B cell (primary cell): ENCODE data around the gene RBM23. TPM values are rescaled to one million over a fixed set of nuclear protein-coding genes. Genes with fewer than 3 reads are reported as not detected.

Experiments
- ATAC-seq: fragments of 200-7000 bp; cut with Tn5 transposase; one replicate; pipeline ENCODE4 v1.10.0; 2021; ENCODE audit warnings: low read depth, mild to moderate bottlenecking, moderate number of reproducible peaks, moderate library complexity
- CTCF ChIA-PET: fragments of 350-600 bp; sonication (Branson Sonifier 250); formaldehyde crosslinking; loops from one replicate; lab custom pipeline; 2021; ENCODE audit warnings: antibody characterized with exemption, inconsistent platforms; lab: Charles Lee
- POLR2A ChIA-PET: fragments of 350-600 bp; sonication (Branson Sonifier 250); formaldehyde crosslinking; loops from one replicate; lab custom pipeline; 2021; ENCODE audit warnings: antibody characterized with exemption; lab: Charles Lee
- DNase-seq: peaks from one replicate; pipeline ENCODE4 v3.0.0; 2013
- H2AFZ ChIP-seq: 2 replicates; pipeline ENCODE4 v1.6.1; 2012; ENCODE audit warnings: mild to moderate bottlenecking, low read depth, low read length; ENCODE audit not compliant: insufficient read depth, poor library complexity, severe bottlenecking
- H3K27ac ChIP-seq, 2 donors: 1 replicate in 1 of 2; 2 replicates in 1 of 2; pipeline ENCODE4 v1.5.1; 2012 to 2013; ENCODE audit warnings: low read length in 2 of 2, mild to moderate bottlenecking in 2 of 2, moderate library complexity in 1 of 2
- H3K27me3 ChIP-seq, 4 experiments: fragments of 200-600 bp in 1 of 4; sonication (generic) in 1 of 4; replicated peaks in 1 of 4; 1 replicate in 2 of 4; 2 replicates in 2 of 4; pipeline versions ENCODE4 v1.6.1 to v1.7.0; 2013 to 2016; ENCODE audit warnings: low read length in 3 of 4, mild to moderate bottlenecking in 2 of 4, mixed read lengths in 1 of 4, moderate library complexity in 1 of 4; ENCODE audit not compliant: insufficient read depth in 4 of 4, control insufficient read depth in 3 of 4; ENCODE audit errors: control extremely low read depth in 1 of 4
- H3K36me3 ChIP-seq, 2 experiments: replicated peaks in 1 of 2; 1 replicate in 1 of 2; 2 replicates in 1 of 2; pipeline versions ENCODE4 v1.6.1 to v1.7.1; 2013; ENCODE audit warnings: low read length in 1 of 2; ENCODE audit not compliant: insufficient read depth in 2 of 2, control insufficient read depth in 1 of 2; ENCODE audit errors: control extremely low read depth in 1 of 2, extremely low read depth in 1 of 2
- H3K4me1 ChIP-seq, 2 donors: fragments of 200-600 bp in 1 of 2; sonication (generic) in 1 of 2; 1 replicate in 1 of 2; 2 replicates in 1 of 2; pipeline versions ENCODE4 v1.5.1 to v1.6.1; 2013 to 2017; ENCODE audit warnings: low read length in 2 of 2; ENCODE audit not compliant: control insufficient read depth in 2 of 2, insufficient read depth in 2 of 2
- H3K4me2 ChIP-seq: replicated peaks from 2 replicates; pipeline ENCODE3; 2012; ENCODE audit warnings: mild to moderate bottlenecking, low read depth, low read length; ENCODE audit not compliant: poor library complexity, severe bottlenecking
- H3K4me3 ChIP-seq, 5 experiments: fragments of 200-600 bp in 1 of 5; sonication (generic) in 1 of 5; 1 replicate in 3 of 5; 2 replicates in 2 of 5; pipeline versions ENCODE4 v1.5.1 to v1.7.0; 2011 to 2016; ENCODE audit warnings: low read length in 4 of 5, mild to moderate bottlenecking in 4 of 5, low read depth in 2 of 5, control low read depth in 1 of 5, moderate library complexity in 1 of 5; ENCODE audit not compliant: insufficient read depth in 1 of 5; ENCODE audit errors: control extremely low read depth in 1 of 5, extremely low read depth in 1 of 5
- H3K79me2 ChIP-seq: fragments of 200-600 bp; sonication (generic); one replicate; pipeline ENCODE4 v1.6.0; 2016; ENCODE audit warnings: low read length; ENCODE audit not compliant: control insufficient read depth, insufficient read depth
- H3K9ac ChIP-seq: fragments of 200-600 bp; sonication (generic); 2 replicates; pipeline ENCODE4 v1.6.1; 2017; ENCODE audit warnings: mild to moderate bottlenecking, low read length, moderate library complexity
- H3K9me3 ChIP-seq, 3 donors: one replicate each; pipeline versions ENCODE4 v1.6.1 to v1.7.1; 2013; ENCODE audit warnings: low read length in 2 of 3; ENCODE audit not compliant: control insufficient read depth in 2 of 3, insufficient read depth in 1 of 3; ENCODE audit errors: control extremely low read depth in 1 of 3
- H4K20me1 ChIP-seq: 2 replicates; pipeline ENCODE4 v1.6.0; 2012; ENCODE audit warnings: mild to moderate bottlenecking, low read length; ENCODE audit not compliant: insufficient read depth, control insufficient read depth, poor library complexity, severe bottlenecking
- H3K27ac Mint-ChIP-seq: one replicate; pipeline ENCODE4 v1.8.0; 2021; ENCODE audit warnings: mixed read lengths
- H3K27me3 Mint-ChIP-seq: one replicate; pipeline ENCODE4 v1.8.0; 2021; ENCODE audit warnings: mixed read lengths
- H3K4me1 Mint-ChIP-seq: one replicate; pipeline ENCODE4 v1.8.0; 2021; ENCODE audit warnings: mixed read lengths
- H3K4me3 Mint-ChIP-seq: one replicate; pipeline ENCODE4 v1.8.0; 2021; ENCODE audit warnings: mixed read lengths
- H3K9me3 Mint-ChIP-seq: one replicate; pipeline ENCODE4 v1.8.0; 2022; ENCODE audit warnings: mixed read lengths; ENCODE audit not compliant: insufficient read depth
- CTCF ChIP-seq: fragments of 200-600 bp; IDR thresholded peaks from one replicate; pipeline ENCODE4 v1.8.0; 2022; ENCODE audit warnings: antibody characterized with exemption, mild to moderate bottlenecking
- EZH2 ChIP-seq: IDR thresholded peaks from 2 replicates; pipeline ENCODE4 v1.6.1; 2012; ENCODE audit warnings: borderline replicate concordance, low read depth, mild to moderate bottlenecking, moderate library complexity, low read length; ENCODE audit not compliant: insufficient read depth, poor library complexity, severe bottlenecking
- WGBS: methylation state at CpG from one replicate; pipeline ENCODE4 v1.1.5; 2013; ENCODE audit warnings: missing lambda C conversion rate; ENCODE audit not compliant: insufficient coverage; 5-methylcytosine and 5-hydroxymethylcytosine counted together
- intact Hi-C: fragments of 100-400 bp; cut with micrococcal nuclease; formaldehyde crosslinking; loops from one replicate; pipeline ENCODE4 v1.10.0; 2022
- polyA plus RNA-seq: library from polyadenylated mRNA; depleted of rRNA; stranded (reverse); fragments of >200 nt; gene quantifications from 2 replicates; pipeline ENCODE4 v1.2.3, GENCODE V29; 2012
- total RNA-seq, 2 donors: library from RNA; stranded (reverse); fragments of 120-200 nt in 1 of 2; gene quantifications; 1 replicate in 1 of 2; 2 replicates in 1 of 2; pipeline versions ENCODE4 v1.2.3 to v1.2.4, GENCODE V29; 2013 to 2022

RBM23 gene
- total and polyA plus RNA-seq, 2 donors (not counting 1 experiment from before 2014, with no cell fraction given): 60.7 to 165 TPM

GRCh38 chr14:22847661-22848341 is 71.1 kb downstream of the RBM23 start:
- intact Hi-C loops: no loop called here
- Mint-ChIP-seq H3K27ac (no peak overlapping the region), H3K4me3 (no peak overlapping the region), H3K27me3 (peaks cover 10% of the 10 kb centered on the region), H3K9me3 (no peaks in the 10 kb centered on the region), H3K4me1 (peaks cover 2% of the 10 kb centered on the region)
- TF ChIP-seq CTCF (no peak), EZH2 (no peak)
- H3K27ac ChIP-seq: no peak overlapping the region
- H3K4me3 ChIP-seq: no peak overlapping the region
- ATAC-seq (no peak), DNase-seq (no peak)
- POLR2A ChIA-PET: no interaction called here
- H2AFZ ChIP-seq: no peak overlapping the region
- H4K20me1 ChIP-seq: no peaks in the 10 kb centered on the region
- peaks cover 0 to 19% (median 0%) of the 10 kb centered on the region in 4 experiments for H3K27me3 ChIP-seq
- H3K4me1 ChIP-seq: peaks cover 0 to 1% of the 10 kb centered on the region in 2 donors
- CTCF ChIA-PET: interaction anchor here (0.9 to 12.0 kb wide), 7 partner anchors 9 to 147 kb away, joined by 3 to 207 read pairs (median 6); partner anchors contain the start of genes MMP14 and MRPL52
- 46% methylated on average over 6 of the region's 14 CpGs for WGBS
- no peaks in the 10 kb centered on the region for H3K36me3 ChIP-seq
- no peaks in the 10 kb centered on the region for H3K79me2 ChIP-seq
- H3K4me2 ChIP-seq: no peak overlapping the region
- H3K9ac ChIP-seq: no peak overlapping the region
- no peaks in the 10 kb centered on the region for H3K9me3 ChIP-seq

- intact Hi-C loops: no loop called here
- no peaks in the 10 kb centered on the region for H3K9me3 ChIP-seq
- ATAC-seq (no peak), DNase-seq (no peak)
- no peak for TF ChIP-seq EZH2
- no peak for TF ChIP-seq CTCF
- H3K4me3 Mint-ChIP-seq: no peak overlapping the region
- H2AFZ ChIP-seq: no peak overlapping the region
- WGBS: 95% methylated on average over 11 of the region's 11 CpGs
- no peaks in the 10 kb centered on the region for H3K79me2 ChIP-seq
- no peaks in the 10 kb centered on the region for H3K4me1 ChIP-seq
- no peak overlapping the region for H3K9ac ChIP-seq
- no peaks in the 10 kb centered on the region for H4K20me1 ChIP-seq
- ChIA-PET POLR2A (no interaction called here), CTCF (interaction anchor here (8.9 to 12.0 kb wide), 2 partner anchors 15 to 25 kb away, joined by 90 to 207 read pairs; partner anchors contain the start of genes MMP14 and MRPL52)
- peaks cover 10% of the 10 kb centered on the region for H3K27me3 Mint-ChIP-seq
- H3K9me3 Mint-ChIP-seq: no peaks in the 10 kb centered on the region
- peaks cover 0 to 19% (median 0%) of the 10 kb centered on the region in 4 experiments for H3K27me3 ChIP-seq
- no peak overlapping the region for H3K27ac Mint-ChIP-seq
- no peak overlapping the region for H3K4me3 ChIP-seq
- no peaks in the 10 kb centered on the region for H3K36me3 ChIP-seq
- no peak overlapping the region for H3K27ac ChIP-seq
- H3K4me2 ChIP-seq: no peak overlapping the region
- no peaks in the 10 kb centered on the region for H3K4me1 Mint-ChIP-seq
These were observed 72.1 kb downstream of the RBM23 start for GRCh38 chr14:22846811-22847307.
